ENCODE measurements around the gene ATP6AP1. TPM values are rescaled to one million over a fixed set of nuclear protein-coding genes. Genes with fewer than 3 reads are reported as not detected.

Gene ATP6AP1
- total and polyA plus RNA-seq, 2 donors from 2014 or later, result 121 to 205 TPM

- H3K27ac ChIP-seq (ENCODE audit: low read depth in 2 of 2, low read length in 2 of 2), result no peak overlapping the region
- no peaks in the 10 kb centered on the region for H3K27me3 ChIP-seq (ENCODE audit: control insufficient read depth, insufficient read depth, low read length)
- peak overlapping the region; percentile 10 to 36 (median 25) for H3K4me3 ChIP-seq (ENCODE audit: low read length in 3 of 3)
- TF ChIP-seq, protein P1, sequence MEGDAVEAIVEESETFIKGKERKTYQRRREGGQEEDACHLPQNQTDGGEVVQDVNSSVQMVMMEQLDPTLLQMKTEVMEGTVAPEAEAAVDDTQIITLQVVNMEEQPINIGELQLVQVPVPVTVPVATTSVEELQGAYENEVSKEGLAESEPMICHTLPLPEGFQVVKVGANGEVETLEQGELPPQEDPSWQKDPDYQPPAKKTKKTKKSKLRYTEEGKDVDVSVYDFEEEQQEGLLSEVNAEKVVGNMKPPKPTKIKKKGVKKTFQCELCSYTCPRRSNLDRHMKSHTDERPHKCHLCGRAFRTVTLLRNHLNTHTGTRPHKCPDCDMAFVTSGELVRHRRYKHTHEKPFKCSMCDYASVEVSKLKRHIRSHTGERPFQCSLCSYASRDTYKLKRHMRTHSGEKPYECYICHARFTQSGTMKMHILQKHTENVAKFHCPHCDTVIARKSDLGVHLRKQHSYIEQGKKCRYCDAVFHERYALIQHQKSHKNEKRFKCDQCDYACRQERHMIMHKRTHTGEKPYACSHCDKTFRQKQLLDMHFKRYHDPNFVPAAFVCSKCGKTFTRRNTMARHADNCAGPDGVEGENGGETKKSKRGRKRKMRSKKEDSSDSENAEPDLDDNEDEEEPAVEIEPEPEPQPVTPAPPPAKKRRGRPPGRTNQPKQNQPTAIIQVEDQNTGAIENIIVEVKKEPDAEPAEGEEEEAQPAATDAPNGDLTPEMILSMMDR (IDR thresholded peaks at IDR 0.05; ENCODE audit: borderline replicate concordance, extremely low read depth, insufficient read depth), result no peak
- DNase-seq (peak in 2 of 5 donors; percentile 33 to 46), FAIRE-seq (no peak)
- no peaks in the 10 kb centered on the region for H3K36me3 ChIP-seq (ENCODE audit: control insufficient read depth in 2 of 3, insufficient read depth in 3 of 3, low read length in 3 of 3)
- no peaks in the 10 kb centered on the region for H3K9me3 ChIP-seq (ENCODE audit: control insufficient read depth in 2 of 3, insufficient read depth in 1 of 3, low read length in 3 of 3)
- H3K9ac ChIP-seq (ENCODE audit: low read length in 3 of 3), result no peak overlapping the region
- intact Hi-C loops (cut with DNase I), result no loop called here
- no peaks in the 10 kb centered on the region for H3K4me1 ChIP-seq (ENCODE audit: control insufficient read depth in 2 of 3, insufficient read depth in 2 of 3, low read depth in 1 of 3, low read length in 3 of 3)
Measured at GRCh38 chrX:154458954-154459778, 30.7 kb downstream of the ATP6AP1 start.

DNA sequence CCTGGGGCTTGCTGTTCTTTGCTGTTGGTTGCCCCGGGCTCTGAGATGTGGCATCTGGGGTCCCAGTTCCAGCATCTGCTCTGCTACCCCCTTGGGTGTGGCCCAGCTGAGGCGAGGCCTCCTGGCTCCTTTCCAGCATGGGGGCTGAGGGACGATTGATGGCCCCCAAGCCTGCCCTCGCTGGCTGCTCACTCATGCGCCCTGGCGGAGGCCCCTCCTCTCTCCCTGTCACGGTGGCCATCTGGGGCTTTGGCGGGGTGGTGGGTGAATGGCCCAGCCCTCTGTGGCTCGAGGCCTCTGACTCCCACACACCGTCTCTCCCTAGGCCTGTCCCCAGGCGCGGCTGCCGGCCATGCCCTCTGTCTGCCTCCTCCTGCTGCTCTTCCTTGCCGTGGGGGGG lies 31.4 kb downstream of the ATP6AP1 start:
- TF ChIP-seq, protein P1 (IDR thresholded peaks at IDR 0.05; ENCODE audit: borderline replicate concordance, extremely low read depth, insufficient read depth), result no peak
- Histone ChIP-seq H3K9me3 (ENCODE audit: control insufficient read depth in 2 of 3, insufficient read depth in 1 of 3, low read length in 3 of 3) (no peaks in the 10 kb centered on the region), H3K4me1 (ENCODE audit: control insufficient read depth in 2 of 3, insufficient read depth in 2 of 3, low read depth in 1 of 3, low read length in 3 of 3) (no peaks in the 10 kb centered on the region), H3K27ac (ENCODE audit: low read depth in 2 of 2, low read length in 2 of 2) (no peak overlapping the region), H3K27me3 (ENCODE audit: control insufficient read depth, insufficient read depth, low read length) (no peaks in the 10 kb centered on the region), H3K4me3 (ENCODE audit: low read length in 3 of 3) (no peak overlapping the region), H3K36me3 (ENCODE audit: control insufficient read depth in 2 of 3, insufficient read depth in 3 of 3, low read length in 3 of 3) (no peaks in the 10 kb centered on the region), H3K9ac (ENCODE audit: low read length in 3 of 3) (no peak overlapping the region)
- intact Hi-C loops (cut with DNase I), result no loop called here
- DNase-seq (peak; percentile 27 to 68 (median 44)), FAIRE-seq (no peak)

GRCh38 chrX:154460326-154460725 lies 31.8 kb downstream of the ATP6AP1 start:
- no peak overlapping the region for H3K4me3 ChIP-seq (ENCODE audit: low read length in 3 of 3)
- intact Hi-C loops (cut with DNase I), result no loop called here
- DNase-seq (peak in 2 of 5 donors; percentile 31 to 75), FAIRE-seq (no peak)
- no peaks in the 10 kb centered on the region for H3K36me3 ChIP-seq (ENCODE audit: control insufficient read depth in 2 of 3, insufficient read depth in 3 of 3, low read length in 3 of 3)
- no peak overlapping the region for H3K27ac ChIP-seq (ENCODE audit: low read depth in 2 of 2, low read length in 2 of 2)
- H3K9ac ChIP-seq (ENCODE audit: low read length in 3 of 3), result no peak overlapping the region
- no peaks in the 10 kb centered on the region for H3K4me1 ChIP-seq (ENCODE audit: control insufficient read depth in 2 of 3, insufficient read depth in 2 of 3, low read depth in 1 of 3, low read length in 3 of 3)
- no peaks in the 10 kb centered on the region for H3K27me3 ChIP-seq (ENCODE audit: control insufficient read depth, insufficient read depth, low read length)
- TF ChIP-seq, protein P1 (IDR thresholded peaks at IDR 0.05; ENCODE audit: borderline replicate concordance, extremely low read depth, insufficient read depth), result no peak
- H3K9me3 ChIP-seq (ENCODE audit: control insufficient read depth in 2 of 3, insufficient read depth in 1 of 3, low read length in 3 of 3), result no peaks in the 10 kb centered on the region
